ENCODE data around the gene NT5C3B. TPM values are rescaled to one million over a fixed set of nuclear protein-coding genes. Genes with fewer than 3 reads are reported as not detected.

NT5C3B gene
- total and polyA plus RNA-seq, 8 donors: 9.8 to 80.7 (median 68.8) TPM

DNA sequence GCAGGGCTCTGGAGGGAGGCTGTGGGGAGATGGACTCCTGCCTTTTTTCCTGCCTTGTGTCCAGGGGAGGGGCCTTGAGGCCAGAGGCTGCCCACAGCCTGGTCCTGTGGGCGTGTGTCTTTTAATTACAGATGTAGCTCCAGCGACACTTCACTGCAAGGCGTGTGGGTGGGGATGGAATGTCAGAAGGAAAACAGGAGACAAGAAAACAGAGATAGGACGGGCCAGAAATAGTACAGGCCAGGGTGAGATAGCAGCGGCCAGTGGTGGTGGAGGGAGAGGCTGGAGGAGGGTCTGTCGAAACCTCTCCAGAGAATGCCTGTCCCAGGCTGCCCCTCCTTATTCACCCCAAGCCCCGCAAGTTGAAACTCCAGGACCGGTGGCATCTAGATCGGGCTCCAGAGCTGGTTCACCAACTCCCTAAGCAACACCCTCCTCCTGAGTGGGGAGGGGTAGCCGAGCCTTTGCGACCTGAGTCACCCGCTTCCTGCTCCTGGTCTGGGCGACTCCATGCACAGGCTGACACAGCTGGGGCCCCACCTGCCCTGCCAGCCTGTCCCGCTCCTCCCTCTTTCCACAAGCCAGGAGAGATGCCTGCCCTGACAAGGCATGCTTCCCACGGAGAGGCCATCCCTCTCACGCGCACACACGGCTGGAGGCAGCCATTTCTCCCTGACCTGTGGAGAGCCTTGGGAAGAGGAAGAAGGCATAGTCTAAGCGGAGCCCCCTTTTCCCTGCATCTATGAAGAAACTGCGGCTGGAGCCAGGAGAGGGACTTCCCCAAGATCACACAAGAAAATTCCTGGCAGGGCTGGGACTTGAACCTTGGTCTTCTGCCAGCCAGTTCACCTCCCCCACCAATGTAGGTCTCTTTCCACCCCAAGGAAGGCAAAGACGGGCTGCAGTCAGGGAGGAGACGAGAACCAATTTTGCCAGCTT, 42.9 kb downstream of the NT5C3B start:
- Histone ChIP-seq H3K27me3 (no peaks in the 10 kb centered on the region), H3K27ac (peak overlapping the region; percentile 69 to 89 (median 84)), H3K4me1 (peaks cover 25 to 30% (median 27%) of the 10 kb centered on the region in 4 donors), H3K9me3 (no peaks in the 10 kb centered on the region), H3K4me3 (peak overlapping the region in 1 of 4 donors; percentile 9), H3K36me3 (no peaks in the 10 kb centered on the region)
- 17 to 33% (median 23%) methylated on average over 12 to 22 of the region's 22 CpGs for WGBS, 5 donors
- TF ChIP-seq CTCF (IDR thresholded peaks at IDR 0.05): no peak
- no peak for TF ChIP-seq EP300 (IDR thresholded peaks at IDR 0.05)
- peak in 2 of 3 donors; percentile 59 to 67 for TF ChIP-seq POLR2AphosphoS5 (IDR thresholded peaks at IDR 0.05)
- no peak for TF ChIP-seq POLR2A (IDR thresholded peaks at IDR 0.05)
- intact Hi-C loops (cut with DNase I; ENCODE audit: low total_unique reads): no loop called here
- DNase-seq: peak; percentile 83 to 94

- Histone ChIP-seq H3K4me1 (peaks cover 32 to 63% (median 51%) of the 10 kb centered on the region in 4 donors), H3K36me3 (no peaks in the 10 kb centered on the region), H3K27me3 (peaks cover 0 to 29% (median 0%) of the 10 kb centered on the region in 3 donors), H3K4me3 (peak overlapping the region in 1 of 4 donors; percentile 76), H3K9me3 (no peaks in the 10 kb centered on the region), H3K27ac (peak overlapping the region; percentile 56 to 98 (median 72))
- no peak for TF ChIP-seq POLR2A (IDR thresholded peaks at IDR 0.05)
- TF ChIP-seq EP300 (IDR thresholded peaks at IDR 0.05): no peak
- peak in 2 of 3 donors; percentile 80 to 92 for TF ChIP-seq POLR2AphosphoS5 (IDR thresholded peaks at IDR 0.05)
- TF ChIP-seq CTCF (IDR thresholded peaks at IDR 0.05): no peak
- no peak for DNase-seq
- intact Hi-C loops (cut with DNase I; ENCODE audit: low total_unique reads): no loop called here
- WGBS, 5 donors: 25 to 44% (median 42%) methylated on average over 4 of the region's 4 CpGs
Measured at GRCh38 chr17:41787021-41787418, 49.0 kb downstream of the NT5C3B start.

DNA sequence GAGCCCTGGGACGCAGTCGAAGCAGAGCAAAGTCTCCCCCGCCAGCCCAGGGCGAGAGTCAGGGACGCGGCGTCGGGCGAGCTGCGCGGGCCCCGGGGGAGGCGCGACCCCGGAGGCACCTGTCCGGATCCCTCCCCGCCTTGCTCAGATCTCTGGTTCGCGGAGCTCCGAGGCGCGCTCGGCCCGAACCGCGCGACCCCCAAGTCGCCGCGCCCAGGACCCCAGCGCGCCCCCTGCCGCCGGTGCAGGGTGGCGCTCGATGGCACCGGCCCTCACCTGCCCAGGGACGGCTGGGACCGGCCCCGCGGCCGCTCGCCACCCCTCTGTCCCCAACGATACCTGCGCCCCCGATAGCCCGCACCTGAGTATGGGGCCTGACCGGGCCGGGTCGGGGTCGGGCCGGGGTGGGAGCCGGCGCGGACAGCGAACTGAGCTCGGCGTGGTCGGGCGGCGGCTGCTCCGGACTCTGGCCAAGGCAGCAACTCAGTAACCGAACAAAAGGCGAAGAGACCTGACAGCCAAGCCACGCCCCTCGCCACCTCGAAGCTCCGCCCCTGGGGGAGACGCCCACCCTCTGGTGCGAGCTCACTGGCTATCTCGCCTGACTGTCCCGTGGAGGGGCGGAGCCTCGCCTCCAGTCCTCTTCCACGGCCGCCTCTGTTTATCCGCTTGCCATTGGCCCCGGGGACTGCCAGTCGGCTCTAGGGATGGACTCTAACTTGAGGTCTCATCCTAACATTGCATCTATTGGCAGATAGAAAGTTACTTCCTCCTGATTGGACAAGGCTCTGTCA, 49.6 kb downstream of the NT5C3B start, which contains the start of gene JUP:
TSS of gene JUP (minus strand) at position 485 of the 794 bp plus-strand sequence. CDS start 14,857 bp downstream, outside the sequence.
- intact Hi-C loops (cut with DNase I; ENCODE audit: low total_unique reads): no loop called here

More for the DNA sequence above, 49.6 kb downstream of the NT5C3B start, which contains the start of gene JUP:
- peak within 1 kb of the TSS; percentile 61 to 76 (median 64) for H3K4me3 ChIP-seq
- TF ChIP-seq POLR2AphosphoS5 (IDR thresholded peaks at IDR 0.05) (peak; percentile 6 to 98 (median 97)), EP300 (IDR thresholded peaks at IDR 0.05) (no peak), CTCF (IDR thresholded peaks at IDR 0.05) (peak in 4 of 7 experiments; percentile 48 to 65 (median 52)), POLR2A (IDR thresholded peaks at IDR 0.05) (peak in 2 of 4 donors; percentile 93 to 97)
- H3K36me3 ChIP-seq: no peaks in the 10 kb centered on the region
- peaks cover 35 to 63% (median 55%) of the 10 kb centered on the region in 4 donors for H3K4me1 ChIP-seq
- no peaks in the 10 kb centered on the region for H3K9me3 ChIP-seq
- peak; percentile 100 for DNase-seq
- 0 to 2% (median 1%) methylated on average over 30 to 79 of the region's 79 CpGs for WGBS, 5 donors
- H3K27me3 ChIP-seq: peaks cover 0 to 29% (median 0%) of the 10 kb centered on the region in 3 donors
- H3K27ac ChIP-seq: peak within 1 kb of the TSS; percentile 93 to 99 (median 96)

Measured in stomach (tissue), 9 donors.